ENCODE measurements around the gene SPOCK1.

The SPOCK1 gene

DNA sequence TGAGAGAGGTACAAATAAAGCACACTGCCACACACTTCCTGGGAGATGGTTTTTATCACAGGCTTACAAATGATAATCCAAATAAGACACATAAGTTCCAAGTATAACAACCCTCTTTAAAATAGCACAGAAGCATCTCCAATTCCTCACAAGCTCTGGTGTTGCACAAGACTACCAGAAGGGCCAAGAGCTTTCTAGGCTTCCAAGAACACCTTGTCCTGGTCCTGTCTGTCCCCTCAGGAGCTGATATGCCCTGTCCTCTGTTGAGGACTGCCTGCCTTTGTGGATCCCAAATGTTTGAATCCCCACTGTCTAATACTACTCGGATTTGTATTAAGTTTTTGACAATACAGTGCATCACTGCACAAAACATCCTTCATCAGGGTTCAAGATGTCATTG is 110.1 kb downstream of the SPOCK1 start:
- no peak for ATAC-seq (ENCODE audit: low read depth)
- H3K9me3 Mint-ChIP-seq, result peaks cover 6% of the 10 kb centered on the region
- H3K36me3 Mint-ChIP-seq, result no peaks in the 10 kb centered on the region
- H3K27ac Mint-ChIP-seq, result no peak overlapping the region
- H3K27me3 Mint-ChIP-seq, result peaks cover 8% of the 10 kb centered on the region
- H3K4me1 Mint-ChIP-seq, result no peaks in the 10 kb centered on the region
- DNase-seq (ENCODE audit: low spot score in 2 of 2), result no peak
- no peak overlapping the region for H3K4me3 Mint-ChIP-seq

DNA sequence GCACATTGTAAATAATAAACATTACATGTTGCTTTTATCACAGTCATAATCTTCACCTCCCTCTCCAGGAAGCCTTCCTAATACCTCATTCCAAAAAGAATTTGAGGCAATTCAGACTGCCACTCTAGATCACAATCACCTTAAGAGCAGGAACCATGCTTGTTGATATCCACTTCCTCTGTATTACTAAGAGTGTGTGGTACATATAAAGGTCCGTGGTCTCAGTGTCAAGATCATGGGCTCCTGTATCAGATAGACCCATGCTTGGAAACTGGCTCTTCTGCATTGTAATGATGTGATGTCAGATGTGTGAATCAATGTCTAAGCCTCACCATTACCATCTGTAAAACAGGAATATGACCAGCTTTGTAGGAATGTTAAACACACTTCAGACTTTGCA is 114.1 kb downstream of the SPOCK1 start:
- H3K9me3 Mint-ChIP-seq, result peaks cover 11% of the 10 kb centered on the region
- peaks cover 2% of the 10 kb centered on the region for H3K27me3 Mint-ChIP-seq
- H3K4me3 Mint-ChIP-seq, result no peak overlapping the region
- H3K27ac Mint-ChIP-seq, result no peak overlapping the region
- DNase-seq (ENCODE audit: low spot score in 2 of 2) (no peak), ATAC-seq (ENCODE audit: low read depth) (no peak)
- H3K36me3 Mint-ChIP-seq, result no peaks in the 10 kb centered on the region
- H3K4me1 Mint-ChIP-seq, result no peaks in the 10 kb centered on the region

DNA sequence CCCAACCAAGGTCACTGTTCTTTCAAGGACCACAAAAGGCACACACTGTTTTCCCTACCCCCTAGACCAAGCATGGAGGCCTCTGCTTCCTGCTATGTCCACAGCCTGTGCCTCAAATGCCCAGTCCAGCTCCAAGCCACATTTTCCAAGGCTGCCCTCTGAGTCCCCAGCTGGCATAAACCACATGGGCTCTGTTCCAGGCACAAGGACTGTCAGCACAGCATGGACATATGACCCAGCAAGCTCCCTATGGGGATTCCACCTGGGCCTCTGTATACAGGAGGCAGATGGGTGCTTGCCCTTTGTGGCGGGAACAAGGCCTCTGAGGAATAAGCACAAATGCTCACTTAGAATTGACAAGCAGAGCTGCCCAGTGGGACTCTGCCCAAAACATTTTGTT is 115.2 kb downstream of the SPOCK1 start:
- DNase-seq (ENCODE audit: low spot score in 2 of 2) (no peak), ATAC-seq (ENCODE audit: low read depth) (no peak)
- Mint-ChIP-seq H3K36me3 (no peaks in the 10 kb centered on the region), H3K27ac (no peak overlapping the region), H3K9me3 (peaks cover 11% of the 10 kb centered on the region), H3K4me1 (no peaks in the 10 kb centered on the region), H3K4me3 (no peak overlapping the region), H3K27me3 (peaks cover 2% of the 10 kb centered on the region)

DNA sequence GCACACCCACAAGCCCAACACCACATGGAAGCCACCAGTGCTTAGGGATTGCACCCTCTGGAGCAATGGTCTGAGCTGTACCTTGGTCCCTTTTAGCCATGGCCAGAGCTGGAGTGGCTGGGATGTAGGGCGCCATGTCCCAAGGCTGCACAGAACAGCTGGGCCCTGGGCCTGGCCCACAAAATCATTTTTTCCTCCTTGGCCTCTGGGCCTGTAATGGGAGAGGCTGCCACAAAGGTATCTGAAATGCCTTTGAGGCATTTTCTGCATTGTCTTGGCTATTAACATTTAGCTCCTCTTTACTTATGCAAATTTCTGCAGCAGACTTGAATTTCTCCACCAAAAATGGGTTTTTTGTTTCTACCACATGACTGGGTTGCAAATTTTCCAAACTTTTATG is 117.6 kb downstream of the SPOCK1 start:
- no peak overlapping the region for H3K4me3 Mint-ChIP-seq
- H3K27ac Mint-ChIP-seq, result no peak overlapping the region
- no peak for ATAC-seq (ENCODE audit: low read depth)
- H3K9me3 Mint-ChIP-seq, result peaks cover 11% of the 10 kb centered on the region
- no peaks in the 10 kb centered on the region for H3K36me3 Mint-ChIP-seq
- peaks cover 2% of the 10 kb centered on the region for H3K27me3 Mint-ChIP-seq
- DNase-seq (ENCODE audit: low spot score in 2 of 2), result no peak
- H3K4me1 Mint-ChIP-seq, result no peaks in the 10 kb centered on the region

GRCh38 chr5:137379555-137380286 is 119.4 kb downstream of the SPOCK1 start:
- Mint-ChIP-seq H3K4me3 (no peak overlapping the region), H3K27me3 (no peaks in the 10 kb centered on the region), H3K36me3 (no peaks in the 10 kb centered on the region), H3K9me3 (peaks cover 11% of the 10 kb centered on the region), H3K4me1 (no peaks in the 10 kb centered on the region), H3K27ac (no peak overlapping the region)
- no peak for DNase-seq (ENCODE audit: low spot score in 2 of 2)
- no peak for ATAC-seq (ENCODE audit: low read depth)

DNA sequence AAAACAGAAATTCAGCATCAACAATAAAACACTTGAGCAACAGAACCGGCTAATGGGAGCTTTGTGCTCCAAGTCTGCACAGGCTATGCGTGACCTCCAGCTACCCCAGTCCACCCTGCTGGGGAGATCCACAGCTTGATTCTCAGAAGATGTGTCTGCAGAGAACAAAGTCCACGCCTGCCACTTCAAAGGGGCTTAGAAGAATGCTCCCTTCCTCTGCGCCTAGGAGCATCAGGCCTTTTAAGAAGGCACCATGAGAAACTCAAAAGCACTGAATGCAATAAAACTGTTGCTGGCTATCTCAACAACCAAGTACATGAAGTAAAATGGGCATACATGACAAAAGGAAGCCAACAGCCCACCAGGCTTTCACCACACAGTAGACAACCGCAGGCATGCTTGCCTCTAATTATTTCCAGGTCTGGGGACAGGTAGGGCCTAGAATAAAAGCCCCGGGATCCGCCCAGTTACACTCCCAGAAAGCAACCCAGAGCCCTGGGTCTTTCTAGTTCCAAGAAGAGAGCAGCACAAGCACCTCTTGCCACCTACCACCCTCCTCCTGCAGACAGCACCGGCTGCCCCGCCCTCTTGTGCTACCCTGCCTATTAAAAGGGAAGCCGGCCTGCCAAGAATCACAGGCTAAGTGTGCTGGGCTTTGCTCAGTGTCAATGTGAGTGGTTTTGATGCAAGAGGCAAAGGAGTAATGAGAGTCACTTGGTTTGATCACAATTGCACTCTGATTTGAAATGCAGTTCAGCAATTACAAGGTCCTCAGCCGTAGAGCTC is 123.2 kb downstream of the SPOCK1 start:
- no peak for DNase-seq (ENCODE audit: low spot score in 2 of 2)
- Mint-ChIP-seq H3K27ac (no peak overlapping the region), H3K4me3 (no peak overlapping the region), H3K4me1 (no peaks in the 10 kb centered on the region), H3K36me3 (no peaks in the 10 kb centered on the region), H3K27me3 (no peaks in the 10 kb centered on the region), H3K9me3 (peaks cover 4% of the 10 kb centered on the region)
- ATAC-seq (ENCODE audit: low read depth), result no peak

GRCh38 chr5:137374110-137374714 is 124.9 kb downstream of the SPOCK1 start:
- Mint-ChIP-seq H3K27ac (no peak overlapping the region), H3K4me1 (no peaks in the 10 kb centered on the region), H3K27me3 (no peaks in the 10 kb centered on the region), H3K4me3 (no peak overlapping the region), H3K36me3 (no peaks in the 10 kb centered on the region), H3K9me3 (no peaks in the 10 kb centered on the region)
- DNase-seq (ENCODE audit: low spot score in 2 of 2) (no peak), ATAC-seq (ENCODE audit: low read depth) (no peak)

DNA sequence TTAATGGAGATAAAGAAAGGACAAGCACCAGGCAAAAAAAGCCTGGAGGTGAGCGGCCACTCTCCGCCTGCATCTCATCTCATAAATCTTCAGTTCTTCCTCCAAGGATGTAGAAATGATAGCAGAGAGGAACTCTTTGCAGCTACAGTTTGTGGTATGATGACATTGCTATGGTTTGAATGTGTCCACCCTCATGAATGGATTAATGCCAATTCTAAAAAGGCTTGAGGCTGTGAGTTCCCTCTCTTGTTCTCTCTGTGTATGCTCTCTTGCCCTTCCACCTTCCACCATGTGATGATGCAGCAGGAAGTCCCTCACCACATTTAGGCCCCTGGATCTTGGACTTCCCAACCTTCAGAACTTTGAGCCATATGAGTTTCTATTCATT is 126.4 kb downstream of the SPOCK1 start:
- no peak for ATAC-seq (ENCODE audit: low read depth)
- H3K4me3 Mint-ChIP-seq, result no peak overlapping the region
- H3K27ac Mint-ChIP-seq, result no peak overlapping the region
- no peaks in the 10 kb centered on the region for H3K36me3 Mint-ChIP-seq
- no peaks in the 10 kb centered on the region for H3K9me3 Mint-ChIP-seq
- H3K27me3 Mint-ChIP-seq, result no peaks in the 10 kb centered on the region
- H3K4me1 Mint-ChIP-seq, result no peaks in the 10 kb centered on the region
- no peak for DNase-seq (ENCODE audit: low spot score in 2 of 2)

GRCh38 chr5:137372016-137372772 is 126.9 kb downstream of the SPOCK1 start:
- H3K36me3 Mint-ChIP-seq, result no peaks in the 10 kb centered on the region
- no peak for DNase-seq (ENCODE audit: low spot score in 2 of 2)
- H3K4me1 Mint-ChIP-seq, result no peaks in the 10 kb centered on the region

DNA sequence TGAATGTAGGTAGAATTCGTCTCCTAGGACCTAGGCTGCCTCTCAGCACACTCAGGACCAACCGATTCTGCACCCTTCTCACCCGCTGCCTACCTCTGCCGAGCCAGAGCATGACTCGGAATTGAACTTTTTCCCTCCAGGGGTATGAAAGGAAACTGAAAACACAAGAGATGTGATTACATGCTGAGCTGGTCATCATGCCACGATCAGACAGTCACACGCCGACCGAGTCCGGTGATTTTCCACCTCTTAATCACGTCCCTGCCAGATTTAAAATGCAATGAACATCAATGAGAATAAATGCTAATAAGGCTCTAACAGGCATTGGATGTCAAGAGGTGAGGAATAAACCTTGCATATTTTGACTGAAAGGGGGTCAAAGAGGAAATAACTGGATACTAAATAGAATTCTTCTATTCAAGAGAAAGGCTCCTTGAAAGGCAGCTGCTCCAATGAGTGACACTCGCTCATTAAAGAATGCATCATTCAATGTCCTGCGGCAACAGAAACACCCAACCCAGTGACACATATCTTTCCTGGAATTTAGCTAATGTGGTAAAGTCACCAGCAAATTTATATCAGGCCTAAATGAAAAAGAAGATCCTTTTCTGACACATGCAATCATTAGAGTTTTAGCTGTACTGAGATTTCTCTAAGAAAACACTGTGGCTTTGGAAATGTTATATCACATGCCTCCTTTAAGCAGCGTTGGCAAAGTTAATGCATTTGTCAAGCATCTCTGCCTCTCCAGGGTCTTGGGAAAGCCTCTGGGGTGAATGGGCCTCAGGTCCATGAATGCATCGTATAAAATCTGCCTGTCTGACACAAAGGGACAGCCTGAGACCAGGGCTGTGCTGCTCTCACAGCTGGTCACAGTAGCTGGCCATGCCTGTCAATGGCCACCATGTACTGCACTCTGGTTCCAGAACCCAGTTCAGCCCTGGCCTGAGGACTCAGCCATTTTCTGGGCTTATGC is 128.7 kb downstream of the SPOCK1 start:
- no peak for ATAC-seq (ENCODE audit: low read depth)
- no peak overlapping the region for H3K4me3 Mint-ChIP-seq
- no peak for DNase-seq (ENCODE audit: low spot score in 2 of 2)
- no peak overlapping the region for H3K27ac Mint-ChIP-seq
- no peaks in the 10 kb centered on the region for H3K27me3 Mint-ChIP-seq
- H3K36me3 Mint-ChIP-seq, result no peaks in the 10 kb centered on the region
- H3K9me3 Mint-ChIP-seq, result no peaks in the 10 kb centered on the region
- H3K4me1 Mint-ChIP-seq, result no peaks in the 10 kb centered on the region

More at GRCh38 chr5:137372016-137372772, 126.9 kb downstream of the SPOCK1 start:
- Mint-ChIP-seq H3K27ac (no peak overlapping the region), H3K4me3 (no peak overlapping the region), H3K9me3 (no peaks in the 10 kb centered on the region), H3K27me3 (no peaks in the 10 kb centered on the region)
- no peak for ATAC-seq (ENCODE audit: low read depth)

DNA sequence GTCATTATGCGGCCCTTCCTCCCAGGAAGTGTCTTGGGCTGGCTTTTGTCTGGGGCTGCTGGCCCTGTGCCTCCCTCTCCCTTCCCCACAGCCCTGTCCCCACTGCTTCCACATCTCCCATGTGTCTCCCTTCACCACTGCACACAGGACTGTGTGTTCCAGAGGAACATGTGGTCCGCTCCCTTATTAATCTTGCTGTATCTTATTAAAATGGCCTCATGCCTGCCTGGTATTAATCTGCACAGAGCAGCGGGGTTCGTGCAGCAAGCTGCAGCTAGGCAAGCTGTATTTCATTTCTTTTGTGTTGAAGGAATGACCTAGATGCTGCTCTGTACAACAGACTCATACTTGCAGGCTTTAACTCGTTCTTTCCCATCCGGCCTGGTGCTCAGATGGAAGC is 130.5 kb downstream of the SPOCK1 start:
- no peak overlapping the region for H3K4me3 Mint-ChIP-seq
- DNase-seq (ENCODE audit: low spot score in 2 of 2) (no peak), ATAC-seq (ENCODE audit: low read depth) (no peak)
- no peaks in the 10 kb centered on the region for H3K36me3 Mint-ChIP-seq
- no peaks in the 10 kb centered on the region for H3K27me3 Mint-ChIP-seq
- H3K9me3 Mint-ChIP-seq, result no peaks in the 10 kb centered on the region
- no peak overlapping the region for H3K27ac Mint-ChIP-seq
- no peaks in the 10 kb centered on the region for H3K4me1 Mint-ChIP-seq

GRCh38 chr5:137367951-137368350 is 131.2 kb downstream of the SPOCK1 start:
- Mint-ChIP-seq H3K4me1 (no peaks in the 10 kb centered on the region), H3K36me3 (no peaks in the 10 kb centered on the region), H3K4me3 (no peak overlapping the region), H3K9me3 (no peaks in the 10 kb centered on the region), H3K27me3 (no peaks in the 10 kb centered on the region), H3K27ac (no peak overlapping the region)
- no peak for DNase-seq (ENCODE audit: low spot score in 2 of 2)
- ATAC-seq (ENCODE audit: low read depth), result no peak

DNA sequence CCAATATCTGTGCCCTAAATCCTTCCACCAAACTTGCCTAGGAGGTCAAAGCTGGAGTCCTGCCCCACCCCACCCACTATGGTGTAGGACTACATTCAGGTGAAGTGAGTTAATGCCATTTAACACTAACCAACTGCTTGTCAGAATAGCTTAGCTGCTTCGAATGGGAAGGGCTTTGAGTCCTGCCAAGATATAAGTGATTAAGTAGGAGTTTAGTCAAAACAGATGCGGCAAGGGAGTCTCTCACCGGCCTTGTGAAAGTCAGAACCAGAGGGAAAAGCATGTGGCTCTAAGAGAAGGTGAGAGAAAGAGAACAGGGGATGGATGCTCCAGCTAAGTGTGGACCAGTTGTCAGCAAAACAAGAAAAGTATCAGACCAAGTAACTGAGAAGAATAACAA is 132.6 kb downstream of the SPOCK1 start:
- no peak overlapping the region for H3K4me3 Mint-ChIP-seq

More for the DNA sequence above, 132.6 kb downstream of the SPOCK1 start:
- no peak for DNase-seq (ENCODE audit: low spot score in 2 of 2)
- no peak for ATAC-seq (ENCODE audit: low read depth)
- Mint-ChIP-seq H3K4me1 (no peaks in the 10 kb centered on the region), H3K9me3 (no peaks in the 10 kb centered on the region), H3K36me3 (no peaks in the 10 kb centered on the region), H3K27ac (no peak overlapping the region), H3K27me3 (no peaks in the 10 kb centered on the region)

Measured in memory B cell (primary cell).